ENCODE data around the gene MAST3.

- TF ChIP-seq CTCF (IDR thresholded peaks at IDR 0.05): no peak
- no peak for TF ChIP-seq EZH2 (IDR thresholded peaks at IDR 0.05; ENCODE audit: borderline replicate concordance, insufficient read depth, low read depth, low read length, poor library complexity, severe bottlenecking)
Measured at GRCh38 chr19:18065173-18065495, 32.4 kb upstream of the MAST3 start.
